Measurements from ENCODE around the gene ELP4.

The ELP4 gene

GRCh38 chr11:31793264-31793663 is 283.7 kb downstream of the ELP4 start:
- Mint-ChIP-seq H3K36me3 (ENCODE audit: low read depth) (no peaks in the 10 kb centered on the region), H3K27me3 (peaks cover 51% of the 10 kb centered on the region), H3K4me1 (ENCODE audit: low read depth) (no peaks in the 10 kb centered on the region), H3K9me3 (no peaks in the 10 kb centered on the region), H3K4me3 (no peak overlapping the region), H3K27ac (no peak overlapping the region)
- intact Hi-C loops (cut with micrococcal nuclease): no loop called here

DNA sequence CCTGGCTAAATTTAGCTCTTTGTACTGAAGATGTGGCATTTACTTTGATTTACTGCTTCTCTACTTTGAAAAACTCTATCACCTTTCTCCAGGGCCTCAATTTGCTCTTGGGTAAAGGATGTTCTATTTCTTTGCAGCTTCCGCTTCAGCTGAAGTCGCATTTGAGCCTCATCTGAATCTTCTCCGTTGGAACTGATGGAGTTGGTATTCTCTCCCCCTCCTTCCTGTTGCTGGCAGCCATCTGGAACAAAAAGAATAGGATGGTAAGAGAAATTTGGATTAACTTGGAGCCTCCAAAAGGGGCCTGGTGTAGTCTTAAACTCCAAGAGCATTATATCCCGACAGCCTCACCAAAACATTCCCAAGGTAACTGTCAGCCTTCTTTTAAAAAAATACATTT is 285.0 kb downstream of the ELP4 start:
- H3K27ac Mint-ChIP-seq: no peak overlapping the region
- no peak overlapping the region for H3K4me3 Mint-ChIP-seq
- no peaks in the 10 kb centered on the region for H3K9me3 Mint-ChIP-seq
- peaks cover 62% of the 10 kb centered on the region for H3K27me3 Mint-ChIP-seq
- no peaks in the 10 kb centered on the region for H3K36me3 Mint-ChIP-seq (ENCODE audit: low read depth)
- intact Hi-C loops (cut with micrococcal nuclease): no loop called here
- peaks cover 6% of the 10 kb centered on the region for H3K4me1 Mint-ChIP-seq (ENCODE audit: low read depth)

- H3K36me3 Mint-ChIP-seq (ENCODE audit: low read depth): no peaks in the 10 kb centered on the region
- H3K9me3 Mint-ChIP-seq: no peaks in the 10 kb centered on the region
- H3K4me1 Mint-ChIP-seq (ENCODE audit: low read depth): peaks cover 10% of the 10 kb centered on the region
- intact Hi-C loops (cut with micrococcal nuclease): no loop called here
- peaks cover 70% of the 10 kb centered on the region for H3K27me3 Mint-ChIP-seq
- no peak overlapping the region for H3K4me3 Mint-ChIP-seq
- no peak overlapping the region for H3K27ac Mint-ChIP-seq
Observed at GRCh38 chr11:31795706-31796498, 286.3 kb downstream of the ELP4 start.

GRCh38 chr11:31796499-31797189 is 287.1 kb downstream of the ELP4 start:
- Mint-ChIP-seq H3K27ac (no peak overlapping the region), H3K4me3 (no peak overlapping the region), H3K36me3 (ENCODE audit: low read depth) (no peaks in the 10 kb centered on the region), H3K27me3 (peaks cover 77% of the 10 kb centered on the region), H3K9me3 (no peaks in the 10 kb centered on the region), H3K4me1 (ENCODE audit: low read depth) (peaks cover 10% of the 10 kb centered on the region)
- intact Hi-C loops (cut with micrococcal nuclease): no loop called here

GRCh38 chr11:31797190-31798056 is 287.9 kb downstream of the ELP4 start:
- peaks cover 11% of the 10 kb centered on the region for H3K4me1 Mint-ChIP-seq (ENCODE audit: low read depth)
- no peaks in the 10 kb centered on the region for H3K36me3 Mint-ChIP-seq (ENCODE audit: low read depth)
- H3K27me3 Mint-ChIP-seq: peaks cover 78% of the 10 kb centered on the region
- peaks cover 2% of the 10 kb centered on the region for H3K9me3 Mint-ChIP-seq
- intact Hi-C loops (cut with micrococcal nuclease): no loop called here
- H3K4me3 Mint-ChIP-seq: no peak overlapping the region
- H3K27ac Mint-ChIP-seq: no peak overlapping the region

- Mint-ChIP-seq H3K4me1 (ENCODE audit: low read depth) (peaks cover 18% of the 10 kb centered on the region), H3K27ac (no peak overlapping the region), H3K36me3 (ENCODE audit: low read depth) (no peaks in the 10 kb centered on the region), H3K27me3 (peaks cover 82% of the 10 kb centered on the region), H3K9me3 (peaks cover 9% of the 10 kb centered on the region), H3K4me3 (no peak overlapping the region)
- intact Hi-C loops (cut with micrococcal nuclease): no loop called here
Observed at GRCh38 chr11:31798057-31798553, 288.5 kb downstream of the ELP4 start.

GRCh38 chr11:31798554-31799434 is 289.2 kb downstream of the ELP4 start:
- H3K27ac Mint-ChIP-seq: no peak overlapping the region
- peaks cover 84% of the 10 kb centered on the region for H3K27me3 Mint-ChIP-seq
- no peak overlapping the region for H3K4me3 Mint-ChIP-seq
- intact Hi-C loops (cut with micrococcal nuclease): no loop called here
- H3K4me1 Mint-ChIP-seq (ENCODE audit: low read depth): peaks cover 25% of the 10 kb centered on the region
- peaks cover 16% of the 10 kb centered on the region for H3K9me3 Mint-ChIP-seq
- no peaks in the 10 kb centered on the region for H3K36me3 Mint-ChIP-seq (ENCODE audit: low read depth)

- Mint-ChIP-seq H3K9me3 (peaks cover 25% of the 10 kb centered on the region), H3K4me3 (no peak overlapping the region), H3K4me1 (ENCODE audit: low read depth) (peaks cover 34% of the 10 kb centered on the region), H3K36me3 (ENCODE audit: low read depth) (no peaks in the 10 kb centered on the region), H3K27ac (no peak overlapping the region), H3K27me3 (peaks cover 86% of the 10 kb centered on the region)
- intact Hi-C loops (cut with micrococcal nuclease): loop anchor here (10.0 kb wide), 1 partner anchor 295 kb away; the partner anchor contains the start of genes ELP4 and IMMP1L
Observed at GRCh38 chr11:31799435-31800397, 290.1 kb downstream of the ELP4 start.

DNA sequence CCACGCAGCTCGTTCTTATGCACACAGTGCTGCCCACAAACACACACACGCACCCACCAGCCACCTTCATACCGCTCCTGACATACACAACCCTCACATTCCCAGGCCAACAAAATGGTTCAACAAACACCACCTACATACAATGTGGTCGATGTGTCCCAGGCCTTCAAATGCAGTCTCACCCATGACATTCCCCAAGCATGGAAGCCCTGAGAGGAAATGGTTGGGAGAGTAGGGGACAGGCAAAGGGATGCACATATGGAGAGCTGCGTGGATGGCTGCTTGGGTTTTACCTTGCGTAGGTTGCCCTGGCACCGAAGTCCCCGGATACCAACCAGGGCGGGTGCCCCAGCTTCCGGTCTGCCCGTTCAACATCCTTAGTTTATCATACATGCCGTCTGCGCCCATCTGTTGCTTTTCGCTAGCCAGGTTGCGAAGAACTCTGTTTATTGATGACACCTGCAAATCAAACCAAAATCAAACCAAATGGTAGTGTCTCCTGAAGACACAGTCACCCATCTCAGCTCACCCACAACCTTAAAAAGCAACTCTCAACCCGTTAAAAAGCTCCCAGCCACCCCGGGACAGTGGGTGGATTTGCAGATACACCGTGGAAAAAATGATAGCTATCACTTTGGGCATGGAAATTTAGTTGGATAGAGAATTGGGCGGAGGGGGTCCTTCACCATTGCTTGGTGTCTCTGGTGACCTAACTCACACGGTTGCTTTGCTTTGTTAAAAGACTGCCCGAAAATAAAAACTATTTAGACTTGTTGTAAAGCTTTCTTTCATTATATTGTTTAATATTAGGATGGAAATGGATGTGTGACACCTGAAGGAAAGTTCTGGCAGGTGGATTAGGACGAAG is 291.1 kb downstream of the ELP4 start:
- H3K27ac Mint-ChIP-seq: no peak overlapping the region
- H3K27me3 Mint-ChIP-seq: peaks cover 90% of the 10 kb centered on the region
- peaks cover 36% of the 10 kb centered on the region for H3K4me1 Mint-ChIP-seq (ENCODE audit: low read depth)
- H3K4me3 Mint-ChIP-seq: no peak overlapping the region
- intact Hi-C loops (cut with micrococcal nuclease): loop anchor here (10.0 kb wide), 1 partner anchor 296 kb away; the partner anchor contains the start of genes ELP4 and IMMP1L
- no peaks in the 10 kb centered on the region for H3K36me3 Mint-ChIP-seq (ENCODE audit: low read depth)
- peaks cover 27% of the 10 kb centered on the region for H3K9me3 Mint-ChIP-seq

DNA sequence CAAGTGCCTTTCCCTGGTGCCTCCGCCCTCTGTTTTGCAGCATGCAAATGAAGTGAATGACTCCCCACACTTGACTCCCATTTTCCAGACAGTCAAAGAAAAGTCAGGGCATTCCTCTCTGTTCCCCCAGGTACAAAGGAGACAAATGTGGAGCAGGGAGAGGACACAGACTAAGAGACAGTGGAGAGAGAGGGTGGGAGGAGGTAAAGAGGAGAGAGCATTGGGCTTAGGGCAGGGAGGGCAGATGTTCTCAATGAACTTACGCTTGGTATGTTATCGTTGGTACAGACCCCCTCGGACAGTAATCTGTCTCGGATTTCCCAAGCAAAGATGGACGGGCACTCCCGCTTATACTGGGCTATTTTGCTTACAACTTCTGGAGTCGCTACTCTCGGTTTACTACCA is 291.7 kb downstream of the ELP4 start:
- intact Hi-C loops (cut with micrococcal nuclease): loop anchor here (10.0 kb wide), 1 partner anchor 296 kb away; the partner anchor contains the start of genes ELP4 and IMMP1L
- Mint-ChIP-seq H3K27me3 (peaks cover 90% of the 10 kb centered on the region), H3K4me1 (ENCODE audit: low read depth) (peaks cover 36% of the 10 kb centered on the region), H3K36me3 (ENCODE audit: low read depth) (no peaks in the 10 kb centered on the region), H3K4me3 (no peak overlapping the region), H3K9me3 (peaks cover 27% of the 10 kb centered on the region), H3K27ac (no peak overlapping the region)

- Mint-ChIP-seq H3K9me3 (peaks cover 27% of the 10 kb centered on the region), H3K36me3 (ENCODE audit: low read depth) (no peaks in the 10 kb centered on the region), H3K27ac (no peak overlapping the region), H3K4me3 (no peak overlapping the region), H3K27me3 (peaks cover 90% of the 10 kb centered on the region), H3K4me1 (ENCODE audit: low read depth) (peaks cover 36% of the 10 kb centered on the region)
- intact Hi-C loops (cut with micrococcal nuclease): loop anchor here (10.0 kb wide), 1 partner anchor 297 kb away; the partner anchor contains the start of genes ELP4 and IMMP1L
Observed at GRCh38 chr11:31802000-31802551, 292.5 kb downstream of the ELP4 start.

Measured in dendritic cell treated with granulocyte-macrophage colony-stimulating factor and Interleukin-4, amounts not matched to agents 40 ng/mL and 50 ng/mL, for 4 days (primary cell).